Astrocyte of the cerebellum (primary cell): ENCODE results near the gene SLC35F4.

Experiments
- DNase-seq: peaks from one replicate; pipeline ENCODE4 v3.0.0-alpha.2; 2011; ENCODE audit warnings: low read depth
- H3K4me3 ChIP-seq: 2 replicates; pipeline ENCODE4 v1.5.1; 2011; ENCODE audit warnings: mild to moderate bottlenecking, low read depth, low read length, moderate library complexity
- in situ Hi-C: cut with HindIII; loops from 2 replicates; pipeline ENCODE4 v1.10.0; 2017; ENCODE audit warnings: low sequenced_read_pairs
- TF ChIP-seq, protein P1 (sequence below): IDR thresholded peaks from 2 replicates; pipeline ENCODE4 v1.5.1; 2012; ENCODE audit warnings: low read length, low read depth, moderate library complexity, mild to moderate bottlenecking; ENCODE audit errors: missing control alignments

SLC35F4 gene

DNA sequence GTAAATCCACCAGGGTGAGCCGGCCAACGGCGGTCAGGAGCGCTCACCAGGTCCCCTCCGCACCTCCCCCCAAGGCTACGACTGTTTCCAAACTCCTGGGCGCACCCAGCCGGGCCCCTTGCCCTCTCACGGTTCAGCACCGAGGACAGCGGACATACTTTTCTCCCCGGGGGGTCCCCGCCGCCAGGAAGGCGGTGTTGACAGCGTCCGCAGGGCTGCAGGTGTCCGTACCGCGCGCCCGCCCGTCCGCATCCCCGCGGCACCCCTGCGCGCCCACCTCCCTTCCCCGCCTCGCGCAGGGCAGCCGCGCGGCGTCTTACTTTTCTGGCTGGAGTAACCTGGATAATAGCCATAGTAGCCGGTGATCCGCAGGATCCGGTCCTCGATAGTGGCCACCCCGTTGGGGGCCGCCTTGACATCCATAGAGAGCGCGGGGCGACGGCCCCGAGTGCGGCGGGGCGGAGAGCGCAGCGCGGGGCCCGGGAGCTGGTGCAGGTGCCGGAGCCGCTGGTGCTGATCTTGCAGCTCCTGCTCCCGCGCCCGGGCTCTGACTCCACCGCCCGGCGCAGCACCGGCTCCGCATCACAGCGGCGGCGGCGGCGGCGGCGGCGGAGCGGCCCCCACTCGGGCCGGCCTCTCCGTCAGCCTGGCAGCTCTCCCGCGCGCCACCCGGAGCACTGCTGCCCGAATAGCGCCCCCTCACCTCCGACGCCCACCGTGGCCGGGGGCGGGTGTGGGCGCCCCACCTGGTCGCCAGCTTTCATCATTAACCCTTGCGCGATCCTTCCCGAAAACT is at the start of gene SLC35F4:
Gene SLC35F4 (minus strand): TSS at position 690 of the 796 bp plus-strand sequence.
- in situ Hi-C loops, result no loop called here
- no peak for DNase-seq

DNA sequence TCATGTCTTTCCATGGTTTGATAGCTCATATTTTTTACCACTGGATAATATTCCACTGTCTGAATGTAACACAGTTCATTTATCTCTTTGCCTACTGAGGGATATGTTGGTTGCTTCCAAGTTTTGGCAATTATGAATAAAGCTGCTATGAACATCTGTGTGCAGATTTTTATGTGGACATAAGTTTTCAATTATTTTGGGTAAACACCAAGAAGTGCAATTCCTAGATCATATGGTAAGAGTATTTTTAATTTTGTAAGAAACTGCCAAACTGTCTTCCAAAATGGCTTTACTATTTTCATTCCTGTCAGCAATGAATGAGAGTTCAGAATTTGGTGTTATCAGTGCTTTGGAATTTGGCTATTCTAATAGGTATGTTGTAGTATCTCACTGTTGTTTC is 43.7 kb upstream of the SLC35F4 start:
- in situ Hi-C loops, result no loop called here
- no peak for DNase-seq
- TF ChIP-seq, protein P1, sequence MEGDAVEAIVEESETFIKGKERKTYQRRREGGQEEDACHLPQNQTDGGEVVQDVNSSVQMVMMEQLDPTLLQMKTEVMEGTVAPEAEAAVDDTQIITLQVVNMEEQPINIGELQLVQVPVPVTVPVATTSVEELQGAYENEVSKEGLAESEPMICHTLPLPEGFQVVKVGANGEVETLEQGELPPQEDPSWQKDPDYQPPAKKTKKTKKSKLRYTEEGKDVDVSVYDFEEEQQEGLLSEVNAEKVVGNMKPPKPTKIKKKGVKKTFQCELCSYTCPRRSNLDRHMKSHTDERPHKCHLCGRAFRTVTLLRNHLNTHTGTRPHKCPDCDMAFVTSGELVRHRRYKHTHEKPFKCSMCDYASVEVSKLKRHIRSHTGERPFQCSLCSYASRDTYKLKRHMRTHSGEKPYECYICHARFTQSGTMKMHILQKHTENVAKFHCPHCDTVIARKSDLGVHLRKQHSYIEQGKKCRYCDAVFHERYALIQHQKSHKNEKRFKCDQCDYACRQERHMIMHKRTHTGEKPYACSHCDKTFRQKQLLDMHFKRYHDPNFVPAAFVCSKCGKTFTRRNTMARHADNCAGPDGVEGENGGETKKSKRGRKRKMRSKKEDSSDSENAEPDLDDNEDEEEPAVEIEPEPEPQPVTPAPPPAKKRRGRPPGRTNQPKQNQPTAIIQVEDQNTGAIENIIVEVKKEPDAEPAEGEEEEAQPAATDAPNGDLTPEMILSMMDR, result no peak
- H3K4me3 ChIP-seq, result no peak overlapping the region

More for the DNA sequence above, at the start of gene SLC35F4:
- peak within 1 kb of the TSS; percentile 36 for H3K4me3 ChIP-seq
- TF ChIP-seq, protein P1, result no peak

DNA sequence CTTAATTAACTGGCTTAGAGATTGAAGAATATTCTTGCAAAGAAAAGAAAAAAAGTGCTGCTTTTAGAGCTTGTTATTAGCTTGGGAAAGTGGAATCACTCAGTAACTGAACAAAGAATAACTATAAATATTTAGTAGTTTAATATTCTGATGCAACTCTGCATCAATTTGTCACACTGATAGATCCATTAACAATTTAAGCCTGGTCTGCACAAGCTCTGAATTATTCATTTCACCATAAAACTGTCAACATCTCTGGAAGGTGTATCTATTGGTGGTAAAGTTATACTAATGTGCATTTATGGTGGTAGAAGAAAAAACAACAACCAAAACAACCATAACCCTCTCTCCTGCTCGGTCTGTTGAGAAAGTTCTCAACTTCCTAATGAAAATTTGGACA is 38.1 kb upstream of the SLC35F4 start:
- no peak for DNase-seq
- H3K4me3 ChIP-seq, result no peak overlapping the region
- TF ChIP-seq, protein P1, result no peak
- in situ Hi-C loops, result no loop called here

DNA sequence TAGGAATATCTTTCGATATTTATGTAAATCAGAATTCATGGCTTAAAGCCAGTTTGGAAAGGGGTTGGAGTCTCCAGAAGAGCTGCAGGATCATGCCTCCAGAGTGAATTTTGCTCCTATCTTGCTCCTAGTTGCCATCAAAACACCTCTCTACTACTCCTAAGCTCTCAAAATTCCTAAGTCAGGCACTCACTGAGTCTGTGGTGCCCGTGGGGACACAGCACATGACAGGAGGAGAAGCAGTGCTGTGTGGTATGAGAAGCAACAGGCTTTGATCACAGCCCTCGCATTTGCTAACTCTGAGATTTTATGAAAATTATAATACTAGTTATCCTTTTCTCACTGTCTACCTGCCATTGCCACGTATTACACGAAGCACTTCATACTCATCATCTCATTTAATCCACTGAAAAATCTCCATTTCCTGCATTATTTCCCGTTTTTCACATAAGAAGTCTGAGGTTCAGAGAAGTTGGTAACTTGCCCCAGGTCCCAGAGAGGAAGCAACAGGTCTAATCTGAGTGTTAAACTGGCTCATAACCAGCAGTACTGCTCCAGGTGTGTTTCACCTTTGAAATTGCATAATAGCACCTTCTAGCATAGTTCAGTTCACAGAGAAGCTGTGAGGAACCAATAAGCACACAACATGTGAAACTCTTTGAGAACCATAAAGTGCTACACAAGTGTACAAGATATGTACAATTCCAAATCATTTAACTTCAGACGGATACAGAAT is 33.1 kb upstream of the SLC35F4 start:
- H3K4me3 ChIP-seq, result no peak overlapping the region
- TF ChIP-seq, protein P1, result no peak
- DNase-seq, result no peak
- in situ Hi-C loops, result no loop called here

DNA sequence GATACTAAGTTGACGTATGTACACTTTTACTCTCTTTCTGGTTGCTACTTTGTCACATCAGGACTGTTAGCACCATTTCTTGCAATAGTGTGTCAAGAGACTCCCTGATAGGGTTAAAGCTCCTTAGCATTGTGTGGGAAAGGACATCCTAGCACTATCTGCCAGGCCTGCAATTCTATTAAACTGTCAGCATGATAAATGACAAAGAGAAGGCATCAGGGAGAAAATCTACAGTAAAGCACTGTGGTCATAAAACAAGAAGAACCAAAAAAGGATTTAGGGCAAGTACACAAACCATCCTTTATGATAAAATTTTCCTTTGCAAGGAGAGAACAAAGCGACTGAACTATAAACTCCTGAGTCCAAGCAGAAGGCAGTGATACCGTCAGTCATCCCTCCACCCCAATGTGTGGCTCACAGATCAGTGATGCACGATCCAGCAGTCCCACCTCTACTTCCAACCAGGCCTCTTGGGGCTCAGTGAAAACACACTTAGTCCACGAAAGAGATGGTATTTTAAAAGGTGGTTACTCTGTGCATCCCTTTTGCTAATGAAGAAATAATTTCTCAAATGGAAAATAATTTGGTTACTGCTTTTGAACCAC is 31.4 kb upstream of the SLC35F4 start:
- in situ Hi-C loops, result no loop called here
- no peak for DNase-seq
- no peak overlapping the region for H3K4me3 ChIP-seq
- TF ChIP-seq, protein P1, result no peak

DNA sequence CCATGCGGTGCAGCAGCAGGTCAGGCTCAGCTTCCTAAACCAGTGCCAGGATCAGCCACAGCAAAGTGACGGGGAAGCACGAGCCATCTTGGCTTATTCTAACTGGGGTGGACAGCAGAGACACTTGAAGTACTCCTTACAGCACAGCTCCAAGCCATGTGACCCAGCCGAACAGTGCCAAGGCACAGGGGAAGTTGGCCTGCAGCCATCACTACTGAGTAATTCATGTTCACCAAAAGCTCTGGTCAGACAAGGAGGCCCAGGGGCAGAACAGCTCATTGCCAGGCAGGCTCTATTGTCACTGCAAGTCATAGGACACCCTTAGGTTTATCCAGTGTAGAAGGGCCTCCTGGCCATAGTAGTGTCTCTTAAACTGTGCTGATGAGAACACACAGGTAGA is 23.4 kb upstream of the SLC35F4 start:
- no peak overlapping the region for H3K4me3 ChIP-seq
- in situ Hi-C loops, result no loop called here
- DNase-seq, result peak; percentile 46
- TF ChIP-seq, protein P1, result no peak
